Astrocyte of the cerebellum (primary cell): ENCODE results near the gene ASPDH.

Experiments used
- DNase-seq: peaks from one replicate; pipeline ENCODE4 v3.0.0-alpha.2; 2011; ENCODE audit warnings: low read depth
- H3K4me3 ChIP-seq: 2 replicates; pipeline ENCODE4 v1.5.1; 2011; ENCODE audit warnings: mild to moderate bottlenecking, low read depth, low read length, moderate library complexity
- in situ Hi-C: cut with HindIII; loops from 2 replicates; pipeline ENCODE4 v1.10.0; 2017; ENCODE audit warnings: low sequenced_read_pairs
- TF ChIP-seq, protein P1 (sequence below): IDR thresholded peaks from 2 replicates; pipeline ENCODE4 v1.5.1; 2012; ENCODE audit warnings: low read length, low read depth, moderate library complexity, mild to moderate bottlenecking; ENCODE audit errors: missing control alignments

ASPDH gene

DNA sequence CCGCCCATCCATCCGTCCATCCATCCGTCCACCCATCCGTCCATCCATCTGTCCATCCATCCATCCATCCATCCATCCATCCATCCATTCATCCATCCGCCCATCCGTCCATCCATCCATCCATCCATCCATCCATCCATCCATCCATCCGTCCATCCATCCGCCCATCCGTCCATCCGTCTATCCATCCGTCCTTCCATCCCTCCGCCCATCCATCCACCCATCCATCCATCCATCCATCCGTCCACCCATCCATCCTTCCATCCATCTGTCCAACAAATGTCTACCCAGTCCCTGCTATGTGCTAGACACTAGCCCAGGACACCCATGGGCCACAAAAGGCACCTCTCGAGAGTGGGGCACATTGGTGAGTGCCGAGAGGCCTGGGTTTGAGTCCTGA, 38.8 kb upstream of the ASPDH start:
- in situ Hi-C loops: no loop called here
- H3K4me3 ChIP-seq: no peak overlapping the region
- TF ChIP-seq, protein P1, sequence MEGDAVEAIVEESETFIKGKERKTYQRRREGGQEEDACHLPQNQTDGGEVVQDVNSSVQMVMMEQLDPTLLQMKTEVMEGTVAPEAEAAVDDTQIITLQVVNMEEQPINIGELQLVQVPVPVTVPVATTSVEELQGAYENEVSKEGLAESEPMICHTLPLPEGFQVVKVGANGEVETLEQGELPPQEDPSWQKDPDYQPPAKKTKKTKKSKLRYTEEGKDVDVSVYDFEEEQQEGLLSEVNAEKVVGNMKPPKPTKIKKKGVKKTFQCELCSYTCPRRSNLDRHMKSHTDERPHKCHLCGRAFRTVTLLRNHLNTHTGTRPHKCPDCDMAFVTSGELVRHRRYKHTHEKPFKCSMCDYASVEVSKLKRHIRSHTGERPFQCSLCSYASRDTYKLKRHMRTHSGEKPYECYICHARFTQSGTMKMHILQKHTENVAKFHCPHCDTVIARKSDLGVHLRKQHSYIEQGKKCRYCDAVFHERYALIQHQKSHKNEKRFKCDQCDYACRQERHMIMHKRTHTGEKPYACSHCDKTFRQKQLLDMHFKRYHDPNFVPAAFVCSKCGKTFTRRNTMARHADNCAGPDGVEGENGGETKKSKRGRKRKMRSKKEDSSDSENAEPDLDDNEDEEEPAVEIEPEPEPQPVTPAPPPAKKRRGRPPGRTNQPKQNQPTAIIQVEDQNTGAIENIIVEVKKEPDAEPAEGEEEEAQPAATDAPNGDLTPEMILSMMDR: no peak
- no peak for DNase-seq

DNA sequence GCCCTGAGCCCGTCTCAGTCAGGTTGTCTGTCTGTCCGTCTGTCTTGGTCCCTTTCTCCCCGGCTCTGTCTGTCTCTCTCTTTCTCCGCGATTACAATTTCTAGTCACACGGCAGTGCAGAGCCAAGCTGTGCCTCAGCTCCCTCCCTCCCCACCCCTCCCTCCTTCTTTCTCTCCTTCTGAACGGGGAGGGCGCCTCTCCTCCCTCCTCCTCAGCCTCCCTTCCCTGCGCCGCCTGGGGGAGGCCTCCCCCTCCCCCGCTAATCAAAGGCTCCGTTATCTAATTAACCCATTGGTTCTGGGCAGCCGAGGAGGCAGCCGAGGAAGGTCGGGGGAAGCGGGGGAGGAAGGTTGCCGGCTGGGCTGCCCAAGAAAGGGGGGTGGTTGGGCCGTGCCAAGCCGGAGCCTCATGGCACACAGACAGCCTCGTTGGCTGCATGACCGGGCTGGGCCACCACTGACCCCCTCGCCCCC, 38.0 kb upstream of the ASPDH start:
- in situ Hi-C loops: no loop called here
- TF ChIP-seq, protein P1: no peak
- H3K4me3 ChIP-seq: no peak overlapping the region
- DNase-seq: no peak

DNA sequence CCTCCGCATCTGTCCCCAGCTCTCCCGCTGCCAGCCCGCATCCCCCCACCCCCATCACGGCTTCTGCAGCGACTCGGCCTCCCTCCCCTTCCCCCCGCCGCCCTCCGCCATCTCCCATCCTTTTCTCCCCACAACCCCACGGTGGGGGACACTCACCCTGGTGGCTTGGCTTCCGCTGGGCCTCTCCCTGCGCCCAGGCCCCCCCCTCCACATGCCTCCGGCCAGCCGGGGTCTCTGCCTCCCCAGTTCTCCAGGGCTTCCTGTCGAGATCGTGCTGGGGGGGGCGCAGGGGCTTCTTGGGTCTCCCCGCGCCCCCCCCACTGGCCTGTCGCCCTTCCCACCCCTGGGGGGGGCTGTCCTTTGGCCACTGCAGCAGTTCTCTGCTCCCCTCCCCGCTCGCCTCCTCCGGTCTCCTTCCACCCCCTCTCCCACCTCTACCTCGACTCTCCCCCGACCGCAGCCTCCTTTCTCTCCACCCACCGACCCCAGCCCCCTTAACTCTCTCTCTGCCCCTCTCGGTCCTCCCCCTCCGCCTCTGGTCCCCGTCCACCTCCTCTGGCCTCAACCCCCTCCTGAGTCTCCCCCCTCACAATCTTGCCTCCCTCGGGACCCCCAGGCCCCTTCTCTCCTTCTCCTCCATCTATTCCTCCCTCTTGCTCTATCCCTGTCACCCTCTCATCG, 37.5 kb upstream of the ASPDH start:
- in situ Hi-C loops: no loop called here
- TF ChIP-seq, protein P1: no peak
- no peak for DNase-seq
- no peak overlapping the region for H3K4me3 ChIP-seq

DNA sequence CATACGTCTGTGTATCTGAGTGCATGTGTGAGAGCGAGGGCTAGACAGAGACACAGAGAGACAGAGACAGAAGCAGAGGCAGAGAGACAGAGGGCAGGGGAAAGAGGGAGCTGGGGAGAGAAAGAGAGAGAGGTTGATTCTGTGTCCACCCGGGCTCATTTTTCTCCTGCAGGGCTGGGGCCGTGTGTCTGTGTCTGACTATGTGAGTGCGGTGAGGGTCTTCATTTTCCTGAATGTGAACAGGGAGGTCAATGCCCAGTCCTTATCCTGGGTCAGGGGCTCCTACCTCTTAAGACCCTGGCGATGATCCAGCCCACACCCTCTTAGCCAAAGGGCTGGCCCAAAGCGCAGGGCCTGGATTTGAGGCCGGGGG, 36.9 kb upstream of the ASPDH start:
- H3K4me3 ChIP-seq: no peak overlapping the region
- in situ Hi-C loops: no loop called here
- TF ChIP-seq, protein P1: no peak
- no peak for DNase-seq

DNA sequence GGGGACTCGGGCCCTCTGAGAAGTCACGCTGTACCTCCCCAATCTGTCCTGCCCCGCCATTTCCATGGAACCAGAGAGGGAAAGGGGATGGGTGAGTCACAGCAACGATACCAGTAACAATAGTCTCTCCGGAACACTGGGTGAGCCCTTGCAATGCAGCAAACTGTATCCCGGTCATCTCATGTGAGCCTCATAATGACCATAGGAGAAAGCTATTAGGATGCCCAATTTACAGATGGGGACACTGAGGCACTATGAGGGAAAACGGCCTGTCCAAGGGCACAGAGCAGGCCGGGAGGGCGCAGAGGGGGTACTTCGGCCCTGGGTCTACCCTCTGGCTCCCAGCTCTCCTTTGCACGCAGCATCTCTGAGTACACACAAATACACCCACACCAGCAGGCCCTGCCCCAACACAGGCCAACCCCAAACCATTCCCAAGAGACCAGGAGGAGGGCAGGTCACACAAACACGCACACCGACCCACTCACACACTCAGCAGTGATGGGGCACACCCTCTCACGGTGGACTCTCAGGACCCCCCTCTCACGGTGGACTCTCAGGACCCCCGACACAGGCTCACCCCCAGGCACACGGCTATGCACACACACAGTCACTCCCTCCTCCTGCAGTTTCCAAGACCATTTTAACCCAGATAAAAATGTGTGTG, 36.3 kb upstream of the ASPDH start:
- TF ChIP-seq, protein P1: no peak
- H3K4me3 ChIP-seq: no peak overlapping the region
- in situ Hi-C loops: no loop called here
- no peak for DNase-seq

DNA sequence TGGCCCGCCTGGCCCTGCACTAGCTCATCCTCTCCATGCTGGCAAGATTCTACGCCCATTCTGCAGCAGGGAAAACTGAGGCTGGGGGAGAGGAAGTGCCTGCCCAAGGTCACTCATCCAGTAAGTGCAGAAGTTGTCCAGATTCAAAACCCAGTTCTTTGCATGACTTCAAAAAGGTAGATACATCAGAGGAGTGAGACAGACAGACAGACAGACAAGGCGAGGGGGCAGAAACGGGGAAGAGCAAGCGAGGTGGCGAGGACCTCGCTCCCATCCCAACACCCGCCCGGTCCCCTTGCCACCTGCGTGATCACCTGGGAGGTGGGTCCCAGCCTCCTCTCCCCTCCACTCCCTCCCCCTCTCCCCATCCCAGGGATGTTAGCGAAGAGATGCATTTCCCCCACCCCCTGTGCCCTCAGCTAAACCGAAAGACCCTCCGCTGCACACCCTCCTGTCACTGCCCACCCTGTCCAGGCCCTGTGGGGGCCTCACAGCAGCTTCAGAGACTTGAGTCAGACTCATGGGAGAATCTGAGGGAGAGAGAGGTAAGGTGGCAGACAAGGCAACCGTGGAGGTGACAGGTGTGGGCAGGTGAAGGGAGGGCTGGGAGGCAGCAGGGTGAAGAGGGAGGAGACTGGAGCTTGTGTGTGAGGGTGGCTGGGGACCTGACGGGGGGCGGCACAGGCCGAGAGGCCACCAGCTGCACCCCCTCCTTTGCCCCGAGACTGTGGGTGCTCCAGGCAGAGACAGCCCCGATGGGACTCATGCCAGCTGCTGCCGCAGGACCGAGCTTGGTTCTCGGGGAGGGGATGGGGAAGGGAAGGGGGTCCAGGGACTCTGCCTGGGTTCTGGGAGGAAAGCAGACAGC, 35.6 kb upstream of the ASPDH start:
- DNase-seq: no peak
- in situ Hi-C loops: no loop called here

More for the DNA sequence above, 35.6 kb upstream of the ASPDH start:
- no peak overlapping the region for H3K4me3 ChIP-seq
- TF ChIP-seq, protein P1: no peak
